H1 (cell line): ENCODE data around the gene HBS1L. TPM values are rescaled to one million over a fixed set of nuclear protein-coding genes. Genes with fewer than 3 reads are reported as not detected.

ENCODE experiments used
- CTCF ChIA-PET: fragments of 300-600 bp; sonication (Branson Sonifier 250); formaldehyde crosslinking; loops from one replicate; lab custom pipeline; 2021; ENCODE audit not compliant: partially characterized antibody; lab: Charles Lee
- POLR2A ChIA-PET: fragments of 300-600 bp; sonication (Branson Sonifier 250); formaldehyde crosslinking; loops from one replicate; lab custom pipeline; 2021; ENCODE audit warnings: inconsistent platforms; ENCODE audit not compliant: partially characterized antibody; lab: Charles Lee
- DNase-seq, 2 experiments: peaks; one replicate each; pipeline versions ENCODE4 v3.0.0 to v3.0.0-alpha.2; 2010 to 2022; ENCODE audit warnings: low spot score in 2 of 2, low read depth in 1 of 2, mixed read lengths in 1 of 2
- FAIRE-seq: peaks from 2 replicates; lab custom pipeline; 2011; peaks lifted over from hg19 to GRCh38; lab: Jason Lieb, UNC
- H2AFZ ChIP-seq: 2 replicates; pipeline ENCODE4 v1.8.1; 2012; ENCODE audit warnings: low read length, inconsistent platforms
- H2AK5ac ChIP-seq: 2 replicates; pipeline ENCODE4 v1.6.1; 2013; ENCODE audit warnings: low read depth, low read length
- H2BK120ac ChIP-seq: replicated peaks from 2 replicates; pipeline ENCODE3; 2013; ENCODE audit warnings: low read depth, low read length, inconsistent platforms
- H2BK12ac ChIP-seq: 2 replicates; pipeline ENCODE4 v1.6.1; 2013; ENCODE audit warnings: low read depth, low read length
- H2BK15ac ChIP-seq: 2 replicates; pipeline ENCODE4 v1.6.1; 2013; ENCODE audit warnings: low read length
- H2BK20ac ChIP-seq: 2 replicates; pipeline ENCODE4 v1.6.1; 2013; ENCODE audit warnings: low read length
- H2BK5ac ChIP-seq: 2 replicates; pipeline ENCODE4 v1.6.1; 2013; ENCODE audit warnings: low read depth, low read length
- H3K14ac ChIP-seq: 2 replicates; pipeline ENCODE4 v1.6.1; 2013; ENCODE audit warnings: inconsistent platforms; ENCODE audit not compliant: insufficient read length
- H3K18ac ChIP-seq: 2 replicates; pipeline ENCODE4 v1.6.1; 2013; ENCODE audit warnings: low read length; ENCODE audit errors: extremely low read depth
- H3K23ac ChIP-seq: 2 replicates; pipeline ENCODE4 v1.6.1; 2013; ENCODE audit warnings: inconsistent platforms; ENCODE audit not compliant: insufficient read length
- H3K23me2 ChIP-seq: 2 replicates; pipeline ENCODE4 v1.6.1; 2013; ENCODE audit warnings: low read depth, low read length
- H3K27ac ChIP-seq: 2 replicates; pipeline ENCODE4 v1.6.1; 2011; ENCODE audit warnings: low read depth, low read length, inconsistent platforms
- H3K27me3 ChIP-seq, 4 experiments: replicated peaks in 1 of 4; 1 replicate in 1 of 4; 2 replicates in 3 of 4; pipeline versions ENCODE4 v1.6.1 to v1.8.1; 2011 to 2013; ENCODE audit warnings: low read length in 3 of 4, mild to moderate bottlenecking in 3 of 4, inconsistent platforms in 2 of 4, mixed read lengths in 2 of 4, moderate library complexity in 1 of 4; ENCODE audit not compliant: control insufficient read depth in 3 of 4, insufficient read depth in 3 of 4; ENCODE audit errors: extremely low read depth in 1 of 4
- H3K36me3 ChIP-seq, 4 experiments: 2 replicates each; pipeline versions ENCODE4 v1.6.1 to v1.8.1; 2011 to 2013; ENCODE audit warnings: mild to moderate bottlenecking in 4 of 4, low read length in 3 of 4, moderate library complexity in 2 of 4, control low read depth in 1 of 4, inconsistent platforms in 1 of 4; ENCODE audit not compliant: insufficient read depth in 4 of 4, control insufficient read depth in 2 of 4
- H3K4ac ChIP-seq: replicated peaks from 2 replicates; pipeline ENCODE3; 2013; ENCODE audit warnings: low read length, low read depth, mixed read lengths, inconsistent platforms; ENCODE audit not compliant: insufficient read length
- H3K4me1 ChIP-seq, 4 experiments: replicated peaks in 1 of 4; 1 replicate in 1 of 4; 2 replicates in 3 of 4; pipeline versions ENCODE4 v1.6.1 to v1.8.1; 2011 to 2013; ENCODE audit warnings: low read length in 3 of 4, inconsistent platforms in 2 of 4, mixed read lengths in 1 of 4; ENCODE audit not compliant: insufficient read depth in 4 of 4, control insufficient read depth in 3 of 4
- H3K4me2 ChIP-seq, 2 experiments: 2 replicates each; pipeline versions ENCODE4 v1.6.1 to v1.8.1; 2011 to 2013; ENCODE audit warnings: low read depth in 2 of 2, low read length in 2 of 2, control low read depth in 1 of 2, inconsistent platforms in 1 of 2, mild to moderate bottlenecking in 1 of 2; ENCODE audit not compliant: insufficient read depth in 1 of 2
- H3K4me3 ChIP-seq, 4 experiments: fragments of 200-600, 300-600 bp in 1 of 4; sonication (generic), shearing (Covaris generic), sonication (Bioruptor Twin) in 1 of 4; 2 replicates each; pipeline versions ENCODE4 v1.5.1 to v1.8.1; 2011 to 2016; ENCODE audit warnings: low read length in 4 of 4, low read depth in 3 of 4, control low read depth in 2 of 4, inconsistent platforms in 2 of 4, mild to moderate bottlenecking in 2 of 4, mixed read lengths in 1 of 4, moderate library complexity in 1 of 4; ENCODE audit not compliant: insufficient read depth in 2 of 4; ENCODE audit errors: extremely low read depth in 1 of 4
- H3K56ac ChIP-seq: replicated peaks from 2 replicates; pipeline ENCODE3; 2013; ENCODE audit warnings: low read depth, mild to moderate bottlenecking, mixed read lengths, low read length, inconsistent platforms; ENCODE audit not compliant: insufficient read length
- H3K79me1 ChIP-seq: 2 replicates; pipeline ENCODE4 v1.6.1; 2013; ENCODE audit warnings: low read depth, low read length, control low read depth
- H3K79me2 ChIP-seq, 2 experiments: 2 replicates each; pipeline versions ENCODE4 v1.6.1 to v1.8.1; 2012 to 2013; ENCODE audit warnings: low read length in 2 of 2, mild to moderate bottlenecking in 2 of 2, inconsistent platforms in 1 of 2; ENCODE audit not compliant: insufficient read depth in 2 of 2, control insufficient read depth in 1 of 2
- H3K9ac ChIP-seq, 4 experiments: replicated peaks in 1 of 4; 1 replicate in 1 of 4; 2 replicates in 3 of 4; pipeline versions ENCODE4 v1.6.1 to v1.8.1; 2011 to 2013; ENCODE audit warnings: low read depth in 3 of 4, low read length in 3 of 4, control low read depth in 2 of 4, mild to moderate bottlenecking in 2 of 4, moderate library complexity in 2 of 4, inconsistent platforms in 1 of 4; ENCODE audit errors: extremely low read depth in 1 of 4
- H3K9me3 ChIP-seq, 2 experiments: 2 replicates each; pipeline versions ENCODE4 v1.6.1 to v1.8.1; 2012 to 2013; ENCODE audit warnings: mild to moderate bottlenecking in 2 of 2, moderate library complexity in 2 of 2, control low read depth in 1 of 2, inconsistent platforms in 1 of 2, low read depth in 1 of 2, low read length in 1 of 2, mixed read lengths in 1 of 2; ENCODE audit not compliant: insufficient read depth in 2 of 2
- H4K20me1 ChIP-seq, 2 experiments: replicated peaks in 1 of 2; 2 replicates each; pipeline versions ENCODE3 to v1.8.1; 2011 to 2013; ENCODE audit warnings: inconsistent platforms in 2 of 2, low read length in 2 of 2, mild to moderate bottlenecking in 1 of 2; ENCODE audit not compliant: insufficient read depth in 2 of 2, control insufficient read depth in 1 of 2
- H4K5ac ChIP-seq: 2 replicates; pipeline ENCODE4 v1.6.1; 2013; ENCODE audit warnings: low read length, low read depth, mixed read lengths, inconsistent platforms; ENCODE audit not compliant: insufficient read length
- H4K8ac ChIP-seq: 2 replicates; pipeline ENCODE4 v1.8.0; 2013; ENCODE audit warnings: mild to moderate bottlenecking, moderate library complexity, low read length, inconsistent platforms; ENCODE audit not compliant: insufficient read depth; ENCODE audit errors: extremely low read depth
- H4K91ac ChIP-seq: replicated peaks from 2 replicates; pipeline ENCODE3; 2013; ENCODE audit warnings: low read length, mixed read lengths, inconsistent platforms; ENCODE audit not compliant: insufficient read length
- CBX5 ChIP-seq: fragments of 300-800, 300-1000 bp; sonication (generic); IDR thresholded peaks from 2 replicates; pipeline ENCODE4 v1.7.1; 2016; ENCODE audit warnings: antibody characterized with exemption, low read length, low read depth
- RAD21 ChIP-seq, 2 experiments: IDR thresholded peaks in 1 of 2; conservative IDR thresholded peaks in 1 of 2; 2 replicates each; pipeline ENCODE4 v1.6.1; 2011; ENCODE audit warnings: low read depth in 2 of 2, low read length in 2 of 2, improper control_type of control experiment in 1 of 2, inconsistent platforms in 1 of 2, mild to moderate bottlenecking in 1 of 2, moderate library complexity in 1 of 2
- WGBS, 2 experiments: shearing (Covaris generic) in 1 of 2; methylation state at CpG; one replicate each; pipeline versions ENCODE4 v1.1.6 to v1.1.7; 2013 to 2015; ENCODE audit warnings: low lambda C conversion rate in 2 of 2, mixed read lengths in 2 of 2, inconsistent platforms in 1 of 2, low coverage in 1 of 2, missing lambda C conversion rate in 1 of 2; ENCODE audit not compliant: insufficient replicate concordance in 2 of 2, insufficient coverage in 1 of 2, insufficient read length in 1 of 2; ENCODE audit errors: extremely low coverage in 1 of 2, missing lambda C conversion rate in 1 of 2; 5-methylcytosine and 5-hydroxymethylcytosine counted together
- polyA plus RNA-seq, 7 experiments: library from polyadenylated mRNA; depleted of rRNA in 3 of 7; stranded (reverse) in 5 of 7; unstranded in 2 of 7; fragments of >200 nt in 5 of 7; fragments of 200-250 nt in 2 of 7; gene quantifications; 1 replicate in 5 of 7; 2 replicates in 1 of 7; 4 replicates in 1 of 7; pipeline versions ENCODE4 v1.2.1 to v1.2.3, GENCODE V29; 2011 to 2013; ENCODE audit warnings: missing spikeins in 2 of 7, mixed read lengths in 2 of 7
- total RNA-seq: library from RNA; stranded (reverse); fragmentation: NEBNext Ultra II Directional; extraction: Animal tissue kit (Norgen Biotek cat#: 25700); gene quantifications from 2 replicates; pipeline ENCODE4 v1.2.1, GENCODE V29; 2021

HBS1L gene
- total and polyA plus RNA-seq, 2 of the 8 experiments (the other 6 are each of a cell fraction or from before 2014, with no cell fraction given), result 28.1 to 97.1 TPM

DNA sequence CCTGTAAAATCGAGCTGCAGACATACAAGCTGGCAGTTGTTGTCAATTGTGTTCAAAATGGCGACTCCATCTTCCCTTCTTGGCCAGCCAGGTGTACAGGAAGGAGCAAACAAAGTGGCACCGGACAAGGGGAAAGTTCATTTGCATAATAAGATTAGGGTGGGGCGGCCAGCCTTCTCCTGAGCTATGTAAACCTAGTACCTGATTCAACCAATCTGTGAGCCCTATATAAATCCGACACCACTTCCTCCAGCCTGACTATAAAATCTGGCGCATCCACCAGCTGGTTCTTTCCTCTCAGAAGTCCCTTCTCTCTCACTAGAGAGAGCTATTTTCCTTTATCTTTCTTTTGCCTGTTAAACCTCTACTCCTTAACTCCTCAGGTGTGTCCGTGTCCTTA is 8.1 kb upstream of the HBS1L start:
- no peak overlapping the region for H4K91ac ChIP-seq
- no peak overlapping the region for H2BK15ac ChIP-seq
- no peaks in the 10 kb centered on the region for H3K79me2 ChIP-seq
- no peak overlapping the region for H3K4me3 ChIP-seq
- peaks cover 0 to 2% (median 0%) of the 10 kb centered on the region in 4 experiments; a peak in 1 of 7 replicates for H3K4me1 ChIP-seq
- ChIA-PET POLR2A (interaction anchor here (1.0 kb wide), 1 partner anchor 12 kb away, joined by 3 read pairs; no protein-coding TSS in a partner anchor), CTCF (interaction anchor here (0.6 to 1.3 kb wide), 6 partner anchors 9 to 1061 kb away, joined by 3 to 6 read pairs (median 4); no protein-coding TSS in a partner anchor)
- H2BK12ac ChIP-seq, result no peak overlapping the region
- H2AFZ ChIP-seq, result no peak overlapping the region
- H2BK20ac ChIP-seq, result no peak overlapping the region
- no peak overlapping the region for H3K4me2 ChIP-seq
- no peak overlapping the region for H3K27ac ChIP-seq
- no peak overlapping the region for H4K5ac ChIP-seq
- H3K27me3 ChIP-seq, result no peaks in the 10 kb centered on the region
- no peak overlapping the region for H2BK5ac ChIP-seq
- no peaks in the 10 kb centered on the region for H3K79me1 ChIP-seq
- WGBS, 2 experiments, result 87% methylated on average over 7 of the region's 7 CpGs; no CpG with 5 or more reads in 1 of the 2 experiments
- no peak overlapping the region for H2BK120ac ChIP-seq
- no peak overlapping the region for H3K4ac ChIP-seq
- FAIRE-seq (no peak), DNase-seq (no peak)
- no peaks in the 10 kb centered on the region for H3K9me3 ChIP-seq
- no peak overlapping the region for H3K23ac ChIP-seq
- H2AK5ac ChIP-seq, result no peak overlapping the region
- peak; percentile 7 to 17; a peak in 3 of 4 replicates for TF ChIP-seq RAD21 (IDR thresholded peaks at IDR 0.05 in 1 of 2, conservative IDR thresholded peaks at IDR 0.05 in 1 of 2; ENCODE audit: low read depth in 2 of 2, low read length in 2 of 2)
- no peak for TF ChIP-seq CBX5
- no peak overlapping the region for H3K18ac ChIP-seq
- H3K36me3 ChIP-seq, result no peaks in the 10 kb centered on the region
- H4K8ac ChIP-seq, result no peak overlapping the region
- no peak overlapping the region for H3K56ac ChIP-seq
- H3K23me2 ChIP-seq, result no peaks in the 10 kb centered on the region
- no peaks in the 10 kb centered on the region for H4K20me1 ChIP-seq
- H3K9ac ChIP-seq, result no peak overlapping the region
- no peak overlapping the region for H3K14ac ChIP-seq
